PFSK-1 (cell line): ENCODE data around the gene LELP1.

ENCODE experiments used
- POLR2AphosphoS5 ChIP-seq: IDR thresholded peaks from 2 replicates; pipeline ENCODE4 v1.6.1; 2012; ENCODE audit warnings: low read depth, mild to moderate bottlenecking, control low read depth, low read length, moderate library complexity
- TAF1 ChIP-seq: IDR thresholded peaks from 2 replicates; pipeline ENCODE4 v1.6.1; 2012; ENCODE audit warnings: low read length, control low read depth, borderline replicate concordance; ENCODE audit not compliant: insufficient read depth

GRCh38 chr1:153246018-153246417 is 42.8 kb downstream of the LELP1 start:
- TF ChIP-seq POLR2AphosphoS5 (no peak), TAF1 (no peak)
